ENCODE data around the gene DNAJC13. TPM values are rescaled to one million over a fixed set of nuclear protein-coding genes. Genes with fewer than 3 reads are reported as not detected.

The DNAJC13 gene
- total and polyA plus RNA-seq, 2 donors (not counting 3 experiments of a cell fraction or from before 2014, with no cell fraction given) = 14.3 to 71.7 TPM

- DNase-seq (ENCODE audit: low read depth, low spot score) = no peak
- Histone ChIP-seq H3K79me2 (ENCODE audit: control insufficient read depth, insufficient read depth, low read length) (no peaks in the 10 kb centered on the region), H3K27me3 (ENCODE audit: control insufficient read depth in 2 of 2, insufficient read depth in 2 of 2, low read length in 2 of 2) (no peaks in the 10 kb centered on the region)
Observed at GRCh38 chr3:132461544-132461943, 44.2 kb downstream of the DNAJC13 start.

More at GRCh38 chr3:132461544-132461943, 44.2 kb downstream of the DNAJC13 start:
- TF ChIP-seq POLR2AphosphoS5 (IDR thresholded peaks at IDR 0.05; ENCODE audit: insufficient read depth, low read depth, low read length) (no peak), EZH2 (IDR thresholded peaks at IDR 0.05; ENCODE audit: borderline replicate concordance, low read depth, low read length, severe bottlenecking) (no peak), JUN (IDR thresholded peaks at IDR 0.05; ENCODE audit: borderline replicate concordance, insufficient read depth, insufficient read length, low read depth) (no peak), POLR2A (IDR thresholded peaks at IDR 0.05; ENCODE audit: low read depth, low read length) (no peak), FOS (IDR thresholded peaks at IDR 0.05; ENCODE audit: borderline replicate concordance, insufficient read depth, low read length) (no peak), MYC (IDR thresholded peaks at IDR 0.05; ENCODE audit: low read depth, low read length) (no peak), GATA2 (IDR thresholded peaks at IDR 0.05; ENCODE audit: insufficient read depth, insufficient read length, low read depth, low read length) (no peak)
- TF ChIP-seq, protein P1, sequence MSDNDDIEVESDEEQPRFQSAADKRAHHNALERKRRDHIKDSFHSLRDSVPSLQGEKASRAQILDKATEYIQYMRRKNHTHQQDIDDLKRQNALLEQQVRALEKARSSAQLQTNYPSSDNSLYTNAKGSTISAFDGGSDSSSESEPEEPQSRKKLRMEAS (IDR thresholded peaks at IDR 0.05; ENCODE audit: insufficient read depth, insufficient read length) = no peak
- TF ChIP-seq, protein P2, sequence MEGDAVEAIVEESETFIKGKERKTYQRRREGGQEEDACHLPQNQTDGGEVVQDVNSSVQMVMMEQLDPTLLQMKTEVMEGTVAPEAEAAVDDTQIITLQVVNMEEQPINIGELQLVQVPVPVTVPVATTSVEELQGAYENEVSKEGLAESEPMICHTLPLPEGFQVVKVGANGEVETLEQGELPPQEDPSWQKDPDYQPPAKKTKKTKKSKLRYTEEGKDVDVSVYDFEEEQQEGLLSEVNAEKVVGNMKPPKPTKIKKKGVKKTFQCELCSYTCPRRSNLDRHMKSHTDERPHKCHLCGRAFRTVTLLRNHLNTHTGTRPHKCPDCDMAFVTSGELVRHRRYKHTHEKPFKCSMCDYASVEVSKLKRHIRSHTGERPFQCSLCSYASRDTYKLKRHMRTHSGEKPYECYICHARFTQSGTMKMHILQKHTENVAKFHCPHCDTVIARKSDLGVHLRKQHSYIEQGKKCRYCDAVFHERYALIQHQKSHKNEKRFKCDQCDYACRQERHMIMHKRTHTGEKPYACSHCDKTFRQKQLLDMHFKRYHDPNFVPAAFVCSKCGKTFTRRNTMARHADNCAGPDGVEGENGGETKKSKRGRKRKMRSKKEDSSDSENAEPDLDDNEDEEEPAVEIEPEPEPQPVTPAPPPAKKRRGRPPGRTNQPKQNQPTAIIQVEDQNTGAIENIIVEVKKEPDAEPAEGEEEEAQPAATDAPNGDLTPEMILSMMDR (IDR thresholded peaks at IDR 0.05; ENCODE audit: extremely low read depth in 1 of 2, insufficient read depth in 1 of 2, low read depth in 1 of 2, low read length in 2 of 2) = no peak
- H3K4me3 ChIP-seq (replicated peaks in 1 of 3; ENCODE audit: insufficient read depth in 1 of 3, low read depth in 1 of 3, low read length in 3 of 3) = no peak overlapping the region
- H3K36me3 ChIP-seq (ENCODE audit: control insufficient read depth in 2 of 2, extremely low read depth in 1 of 2, insufficient read depth in 2 of 2, low read length in 2 of 2) = peaks cover 4 to 36% of the 10 kb centered on the region in 2 experiments
- no peaks in the 10 kb centered on the region for H3K9me3 ChIP-seq (replicated peaks; ENCODE audit: control insufficient read depth, insufficient read depth, low read length)
- no peaks in the 10 kb centered on the region for H4K20me1 ChIP-seq (replicated peaks; ENCODE audit: control insufficient read depth, extremely low read depth, insufficient read depth, low read length)
- H3K4me1 ChIP-seq (ENCODE audit: control insufficient read depth, extremely low read depth, insufficient read depth, low read length) = no peaks in the 10 kb centered on the region
- CTCF ChIA-PET = no interaction called here
- H3K4me2 ChIP-seq (ENCODE audit: insufficient read depth, low read length) = no peak overlapping the region
- intact Hi-C loops (cut with micrococcal nuclease) = loop anchor here (5.0 to 10.0 kb wide), 2 partner anchors 36 to 107 kb away; no protein-coding TSS in a partner anchor
- no peak overlapping the region for H3K27ac ChIP-seq (ENCODE audit: insufficient read depth, low read depth, low read length)
- H2AFZ ChIP-seq (ENCODE audit: low read depth, low read length) = no peak overlapping the region
- POLR2A ChIA-PET = no interaction called here
- dilution Hi-C loops (cut with MboI; ENCODE audit: extremely low pct_ligation_motif_present, low sequenced_read_pairs) = no loop called here
- no peak overlapping the region for H3K9ac ChIP-seq (replicated peaks; ENCODE audit: extremely low read depth, insufficient read depth, low read length)
- BruUV-seq (replicated peaks) = no TSS peak
- no peaks in the 10 kb centered on the region for H3K9me1 ChIP-seq (replicated peaks; ENCODE audit: control insufficient read depth, extremely low read depth, insufficient read depth, low read length)
- no peak for FAIRE-seq
